Natural killer cell (primary cell): ENCODE measurements around the gene STON1. TPM values are rescaled to one million over a fixed set of nuclear protein-coding genes. Genes with fewer than 3 reads are reported as not detected.

Source experiments
- ATAC-seq, 3 donors: fragments of 150-1000 bp in 2 of 3; fragments of 200-7000 bp in 1 of 3; cut with Tn5 transposase; 1 replicate in 1 of 3; 2 replicates in 2 of 3; pipeline ENCODE4 v1.10.0; 2021; ENCODE audit warnings: mild to moderate bottlenecking in 2 of 3, moderate library complexity in 2 of 3
- DNase-seq, 2 donors: peaks; one replicate each; pipeline versions ENCODE4 v3.0.0 to v3.0.0-alpha.2; 2013 to 2021; ENCODE audit warnings: mixed read lengths in 1 of 2
- H3K27ac ChIP-seq: one replicate; pipeline ENCODE4 v1.5.1; 2013; ENCODE audit warnings: mild to moderate bottlenecking, low read length
- H3K27me3 ChIP-seq: one replicate; pipeline ENCODE4 v1.6.1; 2013; ENCODE audit warnings: low read length; ENCODE audit not compliant: control insufficient read depth, insufficient read depth
- H3K36me3 ChIP-seq: one replicate; pipeline ENCODE4 v1.6.1; 2013; ENCODE audit warnings: low read length; ENCODE audit not compliant: control insufficient read depth, insufficient read depth
- H3K4me1 ChIP-seq: one replicate; pipeline ENCODE4 v1.6.1; 2013; ENCODE audit warnings: low read length; ENCODE audit not compliant: control insufficient read depth, insufficient read depth
- H3K4me3 ChIP-seq: one replicate; pipeline ENCODE4 v1.5.1; 2013; ENCODE audit warnings: low read length
- H3K9me3 ChIP-seq: one replicate; pipeline ENCODE4 v1.6.1; 2013; ENCODE audit warnings: low read length; ENCODE audit not compliant: control insufficient read depth, insufficient read depth
- H3K27ac Mint-ChIP-seq, 2 donors: one replicate each; pipeline ENCODE4 v1.8.0; 2022; ENCODE audit warnings: mild to moderate bottlenecking in 2 of 2, mixed read lengths in 2 of 2, moderate library complexity in 1 of 2
- H3K27me3 Mint-ChIP-seq, 2 donors: one replicate each; pipeline ENCODE4 v1.8.0; 2022; ENCODE audit warnings: low read depth in 2 of 2, mixed read lengths in 2 of 2
- H3K36me3 Mint-ChIP-seq: one replicate; pipeline ENCODE4 v1.8.0; 2022; ENCODE audit warnings: mixed read lengths
- H3K4me1 Mint-ChIP-seq, 2 donors: one replicate each; pipeline ENCODE4 v1.8.0; 2022; ENCODE audit warnings: mixed read lengths in 2 of 2
- H3K4me3 Mint-ChIP-seq: one replicate; pipeline ENCODE4 v1.8.0; 2022; ENCODE audit warnings: mild to moderate bottlenecking, moderate library complexity, mixed read lengths
- H3K9me3 Mint-ChIP-seq, 2 donors: one replicate each; pipeline ENCODE4 v1.8.0; 2022; ENCODE audit warnings: mixed read lengths in 2 of 2
- CTCF ChIP-seq: fragments of 200-600 bp; IDR thresholded peaks from one replicate; pipeline ENCODE4 v1.8.0; 2022; ENCODE audit warnings: antibody characterized with exemption
- WGBS: methylation state at CpG from one replicate; pipeline ENCODE4 v1.1.7; 2013; ENCODE audit warnings: missing lambda C conversion rate; ENCODE audit not compliant: insufficient coverage; 5-methylcytosine and 5-hydroxymethylcytosine counted together
- intact Hi-C: fragments of 100-400 bp; cut with micrococcal nuclease; formaldehyde crosslinking; loops from one replicate; pipeline ENCODE4 v1.14.2; 2022
- total RNA-seq, 4 donors: library from RNA; stranded (reverse); fragments of 120-200 nt in 1 of 4; gene quantifications; one replicate each; pipeline versions ENCODE4 v1.2.3 to v1.2.4, GENCODE V29; 2013 to 2022

STON1 gene
- total RNA-seq, 3 donors from 2014 or later (not counting 1 experiment from before 2014, with no cell fraction given), result 1.8 to 4.5 (median 3.0) TPM

GRCh38 chr2:48560546-48561209, 30.7 kb downstream of the STON1 start:
- Mint-ChIP-seq H3K27me3 (no peaks in the 10 kb centered on the region), H3K27ac (no peak overlapping the region), H3K9me3 (no peaks in the 10 kb centered on the region), H3K36me3 (no peaks in the 10 kb centered on the region), H3K4me3 (no peak overlapping the region), H3K4me1 (no peaks in the 10 kb centered on the region)
- H3K9me3 ChIP-seq, result no peaks in the 10 kb centered on the region
- no peaks in the 10 kb centered on the region for H3K4me1 ChIP-seq
- ATAC-seq (no peak), DNase-seq (no peak)
- no peaks in the 10 kb centered on the region for H3K27me3 ChIP-seq
- H3K4me3 ChIP-seq, result no peak overlapping the region
- WGBS, result 73% methylated on average over 5 of the region's 5 CpGs
- no peak for TF ChIP-seq CTCF
- H3K36me3 ChIP-seq, result no peaks in the 10 kb centered on the region
- no peak overlapping the region for H3K27ac ChIP-seq
- intact Hi-C loops, result no loop called here

GRCh38 chr2:48562281-48562680, 32.3 kb downstream of the STON1 start:
- TF ChIP-seq CTCF, result no peak
- Histone ChIP-seq H3K9me3 (no peaks in the 10 kb centered on the region), H3K27me3 (no peaks in the 10 kb centered on the region), H3K36me3 (no peaks in the 10 kb centered on the region), H3K4me3 (no peak overlapping the region), H3K4me1 (no peaks in the 10 kb centered on the region), H3K27ac (no peak overlapping the region)
- Mint-ChIP-seq H3K9me3 (no peaks in the 10 kb centered on the region), H3K27me3 (no peaks in the 10 kb centered on the region), H3K27ac (no peak overlapping the region), H3K4me3 (no peak overlapping the region), H3K36me3 (no peaks in the 10 kb centered on the region), H3K4me1 (no peaks in the 10 kb centered on the region)
- ATAC-seq (no peak), DNase-seq (no peak)
- WGBS, result 93% methylated on average over 4 of the region's 4 CpGs
- intact Hi-C loops, result no loop called here

- no peaks in the 10 kb centered on the region for H3K9me3 ChIP-seq
- intact Hi-C loops, result no loop called here
- H3K4me1 ChIP-seq, result no peaks in the 10 kb centered on the region
- ATAC-seq (no peak), DNase-seq (no peak)
- H3K4me3 ChIP-seq, result no peak overlapping the region
- no peaks in the 10 kb centered on the region for H3K36me3 ChIP-seq
- WGBS, result 88% methylated on average over 6 of the region's 7 CpGs
- no peak overlapping the region for H3K27ac ChIP-seq
- Mint-ChIP-seq H3K27me3 (no peaks in the 10 kb centered on the region), H3K9me3 (no peaks in the 10 kb centered on the region), H3K4me1 (no peaks in the 10 kb centered on the region), H3K36me3 (no peaks in the 10 kb centered on the region), H3K4me3 (no peak overlapping the region), H3K27ac (no peak overlapping the region)
- no peaks in the 10 kb centered on the region for H3K27me3 ChIP-seq
- no peak for TF ChIP-seq CTCF
Measured at GRCh38 chr2:48566592-48567310, 36.8 kb downstream of the STON1 start.
